GM19452 (cell line): Measurements from ENCODE around the gene DPY19L3.
"Not testable (repeated sequence)": the region's sequence is repeated elsewhere in the genome, so short reads cannot be mapped to it uniquely, and the experiment has no call there.

Experiments used
- ATAC-seq: cut with Tn5 transposase; IDR thresholded peaks from one replicate; pipeline ENCODE4 v1.9.1; 2021; ENCODE audit not compliant: unreplicated experiment

The DPY19L3 gene

DNA sequence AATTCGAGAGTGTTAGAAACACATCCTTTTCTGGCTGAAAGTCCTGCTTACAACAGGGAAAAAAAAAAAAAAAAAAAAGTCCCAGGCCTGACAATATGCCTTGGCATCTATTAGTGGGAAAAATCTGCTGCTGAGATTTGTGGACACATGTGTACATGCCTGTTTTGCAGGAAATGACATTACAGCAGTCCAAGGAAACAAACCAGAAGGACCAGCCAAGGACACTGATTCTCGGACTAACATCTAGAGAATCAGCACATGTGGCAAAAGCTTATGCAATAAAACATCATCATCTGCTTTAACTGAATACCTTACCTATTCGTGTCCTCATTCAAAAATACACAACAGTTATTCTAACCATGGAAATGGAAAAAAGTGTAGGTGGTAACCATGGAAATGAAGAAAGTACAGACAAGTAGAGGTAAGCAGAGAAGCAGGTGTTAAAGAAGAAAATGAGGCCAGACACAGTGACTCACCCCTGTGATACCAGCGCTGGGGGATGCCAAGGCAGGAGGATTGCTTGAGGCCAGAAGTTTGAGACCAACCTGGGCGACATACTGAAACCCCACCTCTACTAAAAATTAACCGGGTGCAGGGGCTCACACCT is 9.4 kb upstream of the DPY19L3 start:
- ATAC-seq: no peak

GRCh38 chr19:32397671-32398101 is 7.9 kb upstream of the DPY19L3 start:
- no peak for ATAC-seq

DNA sequence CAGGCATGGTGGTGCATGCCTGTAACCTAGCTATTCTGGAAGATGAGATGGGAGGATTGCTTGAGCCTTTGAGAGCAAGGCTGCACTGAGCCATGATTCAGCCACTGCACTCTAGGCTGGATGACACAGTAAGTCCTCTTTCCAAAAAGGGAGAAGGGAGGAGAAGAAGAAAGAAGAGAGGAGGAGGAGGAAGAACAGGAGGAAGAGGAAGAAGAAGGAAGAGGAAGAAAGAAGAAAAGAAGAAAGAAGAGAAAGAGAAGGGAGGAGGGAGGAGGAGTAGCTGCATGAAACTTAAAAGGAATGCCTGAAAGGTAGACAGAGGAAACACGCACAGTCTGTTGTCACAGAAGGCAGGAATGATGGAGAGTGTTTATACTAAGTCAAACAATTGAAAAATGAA is 3.6 kb upstream of the DPY19L3 start:
- no peak for ATAC-seq

DNA sequence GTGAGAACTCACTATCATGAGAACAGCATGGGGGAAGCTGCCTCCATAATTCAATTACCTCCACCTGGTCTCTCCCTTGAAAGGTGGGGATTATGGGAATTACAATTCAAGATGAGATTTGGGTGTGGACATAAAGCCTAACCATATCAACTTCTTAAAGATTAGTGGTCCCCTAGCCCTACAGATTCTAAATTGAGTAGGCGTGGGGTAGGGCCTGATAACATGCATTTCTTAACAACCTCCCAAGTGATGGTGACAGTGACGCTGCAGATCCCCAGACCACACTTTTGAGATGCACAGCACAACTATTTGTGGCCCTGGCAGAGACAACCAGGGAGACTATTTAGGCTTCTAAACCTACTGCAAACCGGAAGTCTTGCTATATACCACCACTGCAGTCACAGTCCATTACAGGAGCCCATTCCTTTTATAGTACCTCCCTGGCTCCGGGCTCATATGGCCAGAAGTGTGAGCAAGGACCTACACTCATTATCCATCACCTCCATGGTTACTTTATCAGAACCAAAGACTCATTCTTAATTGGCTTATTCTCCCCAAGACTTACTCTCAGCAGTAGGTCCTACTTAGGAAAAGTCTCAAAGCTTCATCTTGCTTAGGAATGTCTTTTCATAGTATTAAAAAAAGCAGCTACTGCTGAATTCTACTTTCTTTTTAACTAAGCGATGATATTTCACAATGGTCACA is 2.1 kb upstream of the DPY19L3 start:
- no peak for ATAC-seq

- no peak for ATAC-seq
Observed at GRCh38 chr19:32404213-32404932, 1.2 kb upstream of the DPY19L3 start.

- ATAC-seq: peak; percentile 4
Observed at GRCh38 chr19:32404933-32405430, 588 bp upstream of the DPY19L3 start.

DNA sequence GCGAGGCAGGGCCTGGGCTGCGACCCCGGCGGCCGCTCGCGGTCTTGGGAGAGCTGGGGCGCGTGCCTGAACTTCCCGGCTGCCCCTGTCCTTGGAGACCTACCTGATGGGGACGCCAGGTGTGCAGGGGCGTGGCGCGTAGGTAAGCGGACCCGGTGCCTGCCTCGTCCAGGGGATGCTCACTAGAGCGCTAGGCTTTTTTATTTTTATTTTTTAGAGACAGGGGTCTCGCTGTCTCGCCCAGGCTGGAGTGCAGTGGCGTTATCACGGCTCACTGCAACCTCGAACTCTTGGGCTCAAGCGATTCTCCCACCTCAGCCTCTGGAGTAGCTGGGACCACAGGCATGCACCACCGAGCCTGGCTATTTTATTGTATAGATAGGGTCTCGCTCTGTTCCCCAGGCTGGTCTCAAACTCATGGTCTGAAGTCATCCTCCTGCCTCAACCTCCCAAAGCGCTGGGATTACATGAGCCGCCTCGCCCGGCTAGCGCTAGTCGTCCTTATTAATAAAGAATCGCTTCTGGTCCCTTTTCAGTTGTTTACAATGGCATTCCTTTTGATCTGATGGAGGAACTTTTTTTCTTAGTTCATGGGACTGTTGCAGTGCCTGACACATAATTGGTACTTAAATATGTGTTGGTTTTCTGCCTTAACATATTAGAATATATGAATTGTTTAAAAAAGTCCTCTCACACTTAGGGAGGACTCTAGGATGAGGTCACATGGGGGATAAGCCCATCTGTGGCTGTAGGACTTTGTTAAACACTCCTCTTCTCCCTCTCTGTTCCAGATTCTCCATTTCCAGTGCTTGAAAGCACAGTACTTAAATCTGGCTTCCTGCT is 812 bp downstream of the DPY19L3 start:
- ATAC-seq: no peak

DNA sequence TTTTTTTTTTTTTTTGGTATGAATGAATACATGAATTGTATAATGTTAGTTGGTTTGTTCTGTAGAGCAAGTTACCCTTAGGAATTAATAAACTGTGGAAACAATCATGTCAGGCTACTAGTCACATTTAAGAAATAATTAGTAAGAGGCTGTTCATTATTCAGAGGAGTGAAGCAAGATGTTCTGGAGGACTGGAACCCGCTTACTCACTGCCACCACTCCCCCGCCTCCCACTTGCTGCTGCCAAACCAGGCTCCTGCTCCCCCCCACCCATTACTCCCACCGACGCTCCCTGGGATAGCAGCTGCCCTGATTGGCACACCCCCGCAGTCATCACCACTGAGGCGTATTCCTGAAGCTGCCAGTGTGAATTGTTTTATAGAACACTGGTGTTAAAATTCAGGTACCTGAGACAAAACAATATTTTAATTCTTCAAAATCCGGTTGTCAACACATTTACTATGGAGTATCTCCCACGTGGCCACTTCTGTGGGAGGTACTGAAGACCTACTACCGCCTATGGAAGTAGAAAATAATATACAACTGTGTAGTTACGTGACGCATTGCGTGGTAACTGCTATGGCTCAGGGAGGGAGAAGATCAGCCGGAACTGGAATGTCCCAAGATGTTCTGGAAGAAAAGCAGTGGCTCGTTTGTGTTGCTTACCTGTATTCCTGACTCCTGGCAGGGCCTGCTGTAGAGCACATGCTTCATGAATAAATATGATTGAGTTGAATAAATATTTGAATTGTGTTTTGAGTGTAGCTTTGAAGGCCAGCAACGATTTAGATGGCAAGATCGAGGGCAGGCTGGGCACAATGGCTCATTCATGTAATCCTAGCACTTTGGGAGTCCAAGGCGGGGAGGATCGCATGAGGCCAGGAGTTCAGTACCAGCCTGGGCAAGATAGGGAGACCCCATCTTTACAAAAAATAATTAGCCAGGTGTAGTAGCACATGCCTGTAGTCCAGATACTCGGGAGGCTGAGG is 1.7 kb downstream of the DPY19L3 start:
- ATAC-seq: no peak

DNA sequence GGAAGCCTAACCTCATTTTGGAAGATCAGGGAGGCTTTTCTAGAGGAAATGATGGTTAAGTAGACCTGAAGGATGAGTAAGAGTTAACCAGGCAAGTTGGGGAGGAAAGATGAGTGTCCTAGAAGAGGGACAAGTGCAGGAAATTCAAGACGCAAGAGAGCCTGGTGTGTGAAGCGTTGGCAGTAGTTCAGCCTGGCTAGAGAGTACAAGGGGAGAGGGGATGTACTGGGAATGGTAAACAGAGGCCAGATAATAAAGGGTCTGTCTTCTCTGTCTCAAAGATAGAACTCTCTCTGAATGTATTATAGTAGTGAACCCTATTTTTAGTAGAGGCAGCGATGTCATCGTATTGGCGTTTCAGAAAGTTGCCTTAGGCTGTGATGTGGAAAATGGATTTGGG is 9.7 kb downstream of the DPY19L3 start:
- ATAC-seq: no peak

DNA sequence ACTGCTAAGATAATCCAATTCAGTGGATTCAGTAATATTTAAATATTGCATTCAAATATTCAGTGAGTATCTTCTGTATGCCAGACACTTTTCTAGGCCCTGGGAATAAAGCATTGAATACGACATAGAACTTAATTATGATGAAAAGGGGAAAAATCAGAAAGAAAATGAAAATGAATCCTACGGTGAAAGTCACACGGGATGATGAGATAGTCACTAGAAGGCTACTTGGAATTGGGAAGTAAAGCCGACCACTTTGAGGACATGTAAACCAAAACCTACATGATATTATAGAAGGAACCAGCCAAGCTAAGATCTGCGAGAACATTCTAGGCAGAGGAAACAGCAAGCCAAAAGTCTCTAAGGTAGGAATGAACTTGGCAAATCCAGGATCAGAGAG is 10.1 kb downstream of the DPY19L3 start:
- ATAC-seq: no peak

DNA sequence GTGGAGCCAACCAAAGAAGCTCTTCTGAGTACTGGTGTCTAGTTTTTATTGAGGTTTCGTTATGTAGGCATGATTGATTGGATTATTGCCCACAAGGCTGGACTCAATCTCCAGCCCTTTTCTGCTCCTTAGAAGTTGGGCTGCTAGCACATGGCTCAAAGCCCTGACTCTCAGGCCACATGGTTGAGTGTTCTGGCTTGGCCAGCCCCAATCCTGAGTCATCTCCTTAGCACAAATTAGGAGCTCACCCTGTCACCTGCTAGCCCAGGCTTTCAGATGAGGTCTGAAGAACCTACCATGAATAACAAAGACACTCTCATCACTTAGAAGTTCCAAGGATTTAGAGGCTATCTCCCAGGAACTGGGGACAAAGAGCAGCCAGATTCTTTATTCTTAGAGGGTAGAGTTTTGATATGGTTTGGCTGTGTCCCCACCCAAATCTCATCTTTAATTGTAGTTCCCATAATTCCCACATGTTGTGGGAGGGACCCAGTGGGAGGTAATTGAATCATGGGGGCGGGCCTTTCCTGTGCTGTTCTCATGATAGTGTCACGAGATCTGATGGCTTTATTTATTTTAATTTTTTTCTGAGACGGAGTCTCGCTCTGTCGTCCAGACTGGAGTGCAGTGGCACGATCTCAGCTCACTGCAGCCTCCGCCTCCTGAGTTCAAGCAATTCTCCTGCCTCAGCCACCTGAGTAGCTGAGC is 11.3 kb downstream of the DPY19L3 start:
- no peak for ATAC-seq

GRCh38 chr19:32418155-32418554 is 12.6 kb downstream of the DPY19L3 start:
- no peak for ATAC-seq

GRCh38 chr19:32421589-32422361 is 16.2 kb downstream of the DPY19L3 start:
- no peak for ATAC-seq

DNA sequence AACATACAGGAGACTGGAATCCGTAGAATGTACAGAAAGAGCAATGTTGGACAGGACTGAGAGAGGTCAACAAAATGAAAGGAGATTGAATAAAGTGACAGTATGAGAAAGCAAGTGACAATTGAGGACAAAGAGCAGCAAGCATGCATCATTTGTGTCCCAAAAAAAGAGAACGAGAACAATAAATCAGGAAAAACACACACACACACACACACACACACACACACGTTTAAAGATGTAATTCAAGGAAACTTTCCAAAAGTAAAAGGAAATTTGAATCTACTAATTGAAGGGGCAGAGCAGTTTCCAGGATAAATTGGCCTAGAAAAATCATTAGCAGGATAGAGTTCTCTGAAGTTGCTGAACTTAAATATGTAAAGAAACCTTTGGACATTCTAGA is 16.9 kb downstream of the DPY19L3 start:
- ATAC-seq: no peak

GRCh38 chr19:32423944-32424343 is 18.4 kb downstream of the DPY19L3 start:
- not testable (repeated sequence) for ATAC-seq

DNA sequence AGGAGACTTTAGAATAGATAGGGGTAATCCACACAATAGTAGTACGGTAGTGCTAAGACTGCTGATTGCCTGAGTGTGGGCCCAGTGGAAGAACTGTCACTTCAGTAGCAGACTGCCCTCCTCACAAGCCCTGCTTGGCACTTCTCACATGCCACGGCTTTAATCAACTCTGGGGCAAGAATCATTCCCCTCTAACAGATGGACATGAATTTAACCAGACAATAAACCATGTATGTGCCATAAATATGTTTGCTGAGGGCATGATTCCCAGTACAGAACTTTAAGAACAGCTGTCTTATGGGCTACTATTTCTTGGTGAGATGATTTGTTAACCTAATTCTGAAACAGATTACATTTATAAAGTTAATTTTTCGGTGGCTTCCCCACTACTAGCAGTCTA is 22.0 kb downstream of the DPY19L3 start:
- no peak for ATAC-seq

- ATAC-seq: no peak
Observed at GRCh38 chr19:32436692-32437091, 31.1 kb downstream of the DPY19L3 start.

GRCh38 chr19:32437096-32437495 is 31.5 kb downstream of the DPY19L3 start:
- no peak for ATAC-seq

DNA sequence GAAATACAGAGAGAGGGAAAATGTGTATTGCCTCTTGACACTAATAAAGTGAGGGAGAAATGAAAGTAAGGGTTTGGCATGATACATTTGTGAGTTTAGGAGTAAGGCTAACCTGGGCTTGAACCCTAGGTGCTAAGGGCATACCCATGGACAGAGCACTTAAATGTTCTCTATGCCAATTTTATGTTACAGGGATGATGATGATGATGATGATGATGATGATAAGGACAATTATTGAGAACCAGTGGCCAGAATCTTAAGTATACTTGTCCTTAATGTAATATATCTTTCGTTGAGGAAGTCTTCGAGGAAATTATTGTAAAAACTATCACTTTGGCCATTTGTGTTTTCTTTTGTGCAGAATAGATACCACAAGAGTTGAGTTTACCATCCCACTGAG is 33.2 kb downstream of the DPY19L3 start:
- no peak for ATAC-seq
